Suppressor macrophage treated with lipopolysaccharide for 1 hour (primary cell): ENCODE data around the gene MRM1.

Experiments used
- DNase-seq, 3 donors: peaks; one replicate each; pipeline ENCODE4 v3.0.0-alpha.2; 2020 to 2022

Gene MRM1

GRCh38 chr17:36601303-36602029, at the start of gene MRM1:
MRM1 (plus strand) TSS chr17:36601583; CDS start chr17:36601811, 228 bp downstream.
- DNase-seq: peak; percentile 93 to 96 (median 96)

GRCh38 chr17:36553459-36553858, 47.9 kb upstream of the MRM1 start:
- DNase-seq: no peak

GRCh38 chr17:36566081-36566480, 35.3 kb upstream of the MRM1 start:
- DNase-seq: no peak

GRCh38 chr17:36575028-36575427, 26.4 kb upstream of the MRM1 start:
- DNase-seq: no peak

GRCh38 chr17:36576793-36577192, 24.6 kb upstream of the MRM1 start:
- DNase-seq: no peak

GRCh38 chr17:36578671-36579070, 22.7 kb upstream of the MRM1 start:
- DNase-seq: no peak

- no peak for DNase-seq
Observed at GRCh38 chr17:36583787-36584186, 17.6 kb upstream of the MRM1 start.

- no peak for DNase-seq
Observed at GRCh38 chr17:36586138-36586537, 15.2 kb upstream of the MRM1 start.

- no peak for DNase-seq
Observed at GRCh38 chr17:36590082-36590481, 11.3 kb upstream of the MRM1 start.

GRCh38 chr17:36591434-36592315, 9.7 kb upstream of the MRM1 start, which contains the start of gene DHRS11:
DHRS11 (plus strand) TSS chr17:36591879; CDS start chr17:36592010, 131 bp downstream.
- peak; percentile 82 to 95 (median 88) for DNase-seq

- DNase-seq: peak; percentile 25 to 59 (median 25)
Observed at GRCh38 chr17:36592316-36592715, 9.1 kb upstream of the MRM1 start.

- DNase-seq: peak; percentile 55 to 68 (median 64)
Observed at GRCh38 chr17:36592716-36593321, 8.6 kb upstream of the MRM1 start.

- peak; percentile 78 to 80 (median 80) for DNase-seq
Observed at GRCh38 chr17:36593656-36594316, 7.6 kb upstream of the MRM1 start.

GRCh38 chr17:36594626-36595401, 6.6 kb upstream of the MRM1 start:
- no peak for DNase-seq

GRCh38 chr17:36597226-36597625, 4.2 kb upstream of the MRM1 start:
- no peak for DNase-seq

- no peak for DNase-seq
Observed at GRCh38 chr17:36597866-36598777, 3.3 kb upstream of the MRM1 start.

GRCh38 chr17:36598951-36599401, 2.4 kb upstream of the MRM1 start:
- DNase-seq: no peak

GRCh38 chr17:36599546-36600250, 1.7 kb upstream of the MRM1 start:
- DNase-seq: no peak

- no peak for DNase-seq
Observed at GRCh38 chr17:36600465-36600864, 918 bp upstream of the MRM1 start.

- peak in 1 of 3 donors; percentile 12 for DNase-seq
Observed at GRCh38 chr17:36600936-36601302, 464 bp upstream of the MRM1 start.
